Astrocyte of the spinal cord (primary cell): ENCODE data around the gene HFM1.

Source experiments
- DNase-seq: peaks from one replicate; pipeline ENCODE4 v3.0.0; 2011; ENCODE audit warnings: low read depth, low spot score
- H3K4me3 ChIP-seq: 2 replicates; pipeline ENCODE4 v1.5.1; 2011; ENCODE audit warnings: low read depth, mild to moderate bottlenecking, low read length, moderate library complexity
- CTCF ChIP-seq: IDR thresholded peaks from 2 replicates; pipeline ENCODE4 v1.5.1; 2012; ENCODE audit warnings: low read depth, mild to moderate bottlenecking, low read length, inconsistent platforms
- in situ Hi-C: cut with HindIII; loops from 2 replicates; pipeline ENCODE4 v1.10.0; 2017; ENCODE audit warnings: low sequenced_read_pairs

The HFM1 gene

DNA sequence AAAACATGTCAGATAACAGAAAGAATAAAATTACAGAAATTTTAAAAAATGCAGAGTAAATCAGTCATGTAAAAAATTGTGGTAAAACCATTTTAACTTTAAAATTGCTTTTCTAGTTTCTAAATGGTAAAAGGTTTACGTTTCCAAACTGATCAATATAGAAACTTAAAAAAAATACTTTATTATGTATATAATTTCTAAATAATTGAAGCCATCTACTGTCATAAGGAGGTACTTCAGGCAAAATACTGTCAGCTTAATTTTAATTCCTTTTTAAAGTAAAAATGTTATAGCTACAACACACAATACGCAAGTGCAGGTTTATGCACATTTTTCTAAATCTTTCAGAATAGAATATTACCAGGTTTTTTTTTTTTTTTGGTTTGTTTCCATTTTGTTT, 159.9 kb downstream of the HFM1 start:
- H3K4me3 ChIP-seq: no peak overlapping the region
- no peak for TF ChIP-seq CTCF
- in situ Hi-C loops: no loop called here
- DNase-seq: no peak

- TF ChIP-seq CTCF: no peak
- in situ Hi-C loops: no loop called here
- no peak for DNase-seq
- no peak overlapping the region for H3K4me3 ChIP-seq
Measured at GRCh38 chr1:91243171-91243570, 161.5 kb downstream of the HFM1 start.

GRCh38 chr1:91234181-91234580, 170.5 kb downstream of the HFM1 start:
- H3K4me3 ChIP-seq: no peak overlapping the region
- TF ChIP-seq CTCF: no peak
- DNase-seq: no peak
- in situ Hi-C loops: no loop called here

DNA sequence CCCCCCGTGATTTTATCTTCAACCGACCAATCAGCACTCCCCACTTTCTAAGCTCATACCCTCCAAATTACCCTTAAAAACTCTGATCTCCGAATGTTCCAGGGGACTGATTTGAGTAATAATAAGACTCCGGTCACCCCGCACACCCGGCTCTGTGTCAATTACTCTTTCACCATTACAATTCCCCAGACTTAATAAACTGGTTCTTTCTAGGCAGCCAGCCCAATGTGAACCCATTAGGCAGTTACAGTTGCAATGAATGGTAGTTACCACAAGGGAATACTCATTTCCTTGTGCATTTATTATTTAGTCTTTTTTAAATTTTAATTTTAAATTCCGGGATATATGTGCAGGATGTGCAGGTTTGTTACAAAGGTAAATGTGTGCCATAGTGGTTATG, 177.9 kb downstream of the HFM1 start:
- TF ChIP-seq CTCF: no peak
- in situ Hi-C loops: no loop called here

GRCh38 chr1:91224878-91225277, 179.8 kb downstream of the HFM1 start:
- in situ Hi-C loops: no loop called here

More for the DNA sequence above, 177.9 kb downstream of the HFM1 start:
- no peak for DNase-seq
- H3K4me3 ChIP-seq: no peak overlapping the region

DNA sequence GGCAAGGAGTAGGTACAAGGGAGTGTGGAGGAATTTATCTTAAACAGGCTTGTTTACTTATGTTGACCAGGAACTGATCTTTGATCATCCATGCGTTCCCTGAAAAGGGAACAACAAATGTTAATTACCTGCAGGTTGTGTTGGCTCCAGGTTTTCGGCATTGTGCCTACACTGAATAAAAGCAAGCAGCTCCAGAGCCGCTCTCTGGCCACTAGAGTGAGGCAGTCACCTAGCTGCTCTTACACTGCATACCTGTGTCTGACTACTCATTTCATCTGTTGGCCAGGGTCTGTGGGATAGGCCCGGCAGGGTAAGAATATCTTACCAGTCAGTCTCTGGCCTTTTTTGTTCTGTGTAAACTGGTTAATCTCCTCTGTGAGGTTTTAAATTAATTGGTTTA, 183.6 kb downstream of the HFM1 start:
- no peak for TF ChIP-seq CTCF
- in situ Hi-C loops: no loop called here
- no peak for DNase-seq
- H3K4me3 ChIP-seq: no peak overlapping the region

More at GRCh38 chr1:91224878-91225277, 179.8 kb downstream of the HFM1 start:
- no peak for DNase-seq
- no peak for TF ChIP-seq CTCF
- H3K4me3 ChIP-seq: no peak overlapping the region

DNA sequence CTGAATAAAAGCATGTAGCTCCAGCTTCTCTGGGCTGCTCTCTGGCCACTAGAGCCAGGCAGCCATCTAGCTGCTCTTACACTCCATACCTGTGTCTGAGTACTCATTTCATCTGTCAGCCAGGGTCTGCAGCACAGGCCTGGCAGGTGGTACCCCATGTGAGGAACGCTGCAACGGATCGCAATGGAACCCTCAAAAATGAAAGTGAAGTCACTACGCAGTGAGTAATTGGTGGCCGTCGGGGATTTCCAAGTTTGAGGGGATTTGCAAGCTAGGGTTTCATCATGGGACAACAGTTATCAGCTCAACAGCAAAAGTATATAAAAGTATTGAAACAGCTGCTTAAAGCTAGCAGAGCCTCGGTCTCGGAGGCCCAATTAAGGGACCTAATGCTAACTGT, 186.7 kb downstream of the HFM1 start:
- no peak for TF ChIP-seq CTCF
- in situ Hi-C loops: no loop called here
- no peak for DNase-seq
- no peak overlapping the region for H3K4me3 ChIP-seq
